ENCODE measurements around the gene NPM1. TPM values are rescaled to one million over a fixed set of nuclear protein-coding genes. Genes with fewer than 3 reads are reported as not detected.
"Not testable (repeated sequence)": the region's sequence is repeated elsewhere in the genome, so short reads cannot be mapped to it uniquely, and the experiment has no call there.

Gene NPM1
- polyA plus RNA-seq, 5 donors = 1,884 to 2,466 (median 2,049) TPM

DNA sequence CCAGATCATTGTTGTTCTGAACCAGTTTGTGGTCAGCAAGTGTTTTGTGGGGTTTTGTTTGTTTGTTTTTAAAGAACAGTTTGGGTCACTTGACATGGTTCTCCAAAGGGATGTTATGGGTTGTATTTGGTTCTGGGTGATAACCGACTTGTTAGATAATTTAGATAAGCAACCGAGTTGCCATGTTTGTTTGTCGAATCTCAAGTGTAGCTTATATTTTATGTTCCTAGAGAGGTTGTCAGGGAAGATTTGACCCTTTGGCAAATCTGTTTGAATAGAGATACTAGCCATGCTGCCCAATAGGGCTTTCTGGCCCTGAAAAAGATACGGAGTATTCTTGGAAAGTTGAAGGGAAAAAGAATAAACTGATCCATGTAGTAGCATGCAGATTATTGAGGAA, 19.6 kb downstream of the NPM1 start:
- no peak for DNase-seq

- no peak for DNase-seq
Observed at GRCh38 chr5:171409164-171410136, 21.8 kb downstream of the NPM1 start.

DNA sequence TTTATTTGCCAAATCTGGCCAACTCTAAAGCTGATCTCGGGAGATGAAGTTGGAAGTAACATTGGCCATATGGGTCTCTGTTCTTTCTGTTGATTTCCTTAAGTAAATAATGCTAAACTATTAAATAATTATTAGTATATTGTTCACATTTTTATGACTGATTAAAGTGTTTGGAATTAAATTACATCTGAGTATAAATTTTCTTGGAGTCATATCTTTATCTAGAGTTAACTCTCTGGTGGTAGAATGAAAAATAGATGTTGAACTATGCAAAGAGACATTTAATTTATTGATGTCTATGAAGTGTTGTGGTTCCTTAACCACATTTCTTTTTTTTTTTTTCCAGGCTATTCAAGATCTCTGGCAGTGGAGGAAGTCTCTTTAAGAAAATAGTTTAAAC, 22.5 kb downstream of the NPM1 start:
- no peak for DNase-seq

DNA sequence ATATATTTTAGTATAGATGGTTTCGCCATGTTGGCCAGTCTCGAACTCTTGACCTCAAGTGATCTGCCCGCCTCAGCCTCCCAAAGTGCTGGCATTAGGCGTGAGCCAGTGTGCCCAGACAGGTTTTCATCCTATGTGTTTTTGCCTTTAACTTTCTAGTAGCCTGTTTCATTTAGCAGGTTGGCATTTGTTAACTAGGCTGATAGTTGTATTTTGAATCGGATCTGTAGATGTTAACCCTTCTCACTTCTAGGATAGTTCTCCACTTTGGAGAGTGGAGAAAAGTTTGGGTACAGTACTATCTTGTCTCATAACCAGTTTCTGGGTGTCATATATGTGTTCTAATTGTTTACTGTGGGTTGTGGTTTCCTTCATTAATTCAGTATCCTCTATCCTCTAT, 24.5 kb downstream of the NPM1 start:
- no peak for DNase-seq

GRCh38 chr5:171413153-171413910, 25.7 kb downstream of the NPM1 start:
- no peak for DNase-seq

DNA sequence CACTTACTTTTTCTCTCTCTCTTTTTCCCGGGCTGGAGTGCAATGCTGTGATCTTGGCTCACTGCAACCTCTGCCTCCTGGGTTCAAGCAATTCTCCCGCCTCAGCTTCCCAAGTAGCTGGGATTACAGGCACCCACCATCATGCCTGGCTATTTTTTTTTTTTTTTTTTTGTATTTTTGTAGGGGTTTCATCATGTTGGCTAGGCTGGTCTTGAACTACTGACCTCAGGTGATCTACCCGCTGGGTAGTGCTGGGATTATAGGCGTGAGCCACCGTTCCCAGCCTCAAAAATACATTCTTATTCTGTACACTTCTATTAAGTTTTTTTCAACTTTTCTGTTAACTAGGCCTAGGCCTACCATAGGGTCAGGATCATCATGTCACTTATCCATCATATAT, 26.3 kb downstream of the NPM1 start:
- DNase-seq = not testable (repeated sequence)

GRCh38 chr5:171415115-171415730, 27.6 kb downstream of the NPM1 start:
- no peak for DNase-seq

GRCh38 chr5:171416160-171417049, 28.8 kb downstream of the NPM1 start:
- DNase-seq = no peak

DNA sequence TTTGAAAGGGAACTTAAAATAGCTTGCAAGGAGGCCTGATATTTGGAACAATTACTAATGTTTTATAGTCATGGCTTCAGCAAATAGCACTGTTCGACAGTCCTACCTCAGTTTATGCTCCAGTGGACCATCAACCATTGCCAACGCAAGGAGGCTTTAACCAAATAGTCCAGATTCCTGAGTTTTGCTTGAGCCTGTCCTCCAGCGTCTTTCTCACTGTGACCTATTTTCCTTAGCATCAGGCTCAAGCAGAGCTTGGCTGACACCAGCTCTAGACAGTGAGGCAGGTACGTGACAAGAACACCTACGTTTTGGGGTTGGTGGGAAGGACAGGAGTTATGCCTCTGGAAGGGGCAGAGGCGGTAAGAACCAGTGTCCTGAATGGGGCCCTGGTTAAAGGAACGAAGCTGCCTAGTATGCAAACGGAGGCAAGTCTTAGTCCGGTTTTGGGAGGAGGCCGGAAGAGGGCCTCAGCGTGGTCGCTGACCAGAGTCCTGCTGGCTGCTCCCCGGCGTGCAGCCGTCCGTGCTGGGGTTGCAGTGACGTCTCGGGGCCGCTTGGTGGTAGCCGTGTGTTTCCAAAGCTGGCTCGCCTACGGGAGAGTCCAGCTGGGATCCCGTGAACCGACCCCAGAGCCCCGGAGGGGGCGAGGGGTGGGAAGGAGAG, 30.8 kb downstream of the NPM1 start:
- DNase-seq = peak; percentile 82 to 83

DNA sequence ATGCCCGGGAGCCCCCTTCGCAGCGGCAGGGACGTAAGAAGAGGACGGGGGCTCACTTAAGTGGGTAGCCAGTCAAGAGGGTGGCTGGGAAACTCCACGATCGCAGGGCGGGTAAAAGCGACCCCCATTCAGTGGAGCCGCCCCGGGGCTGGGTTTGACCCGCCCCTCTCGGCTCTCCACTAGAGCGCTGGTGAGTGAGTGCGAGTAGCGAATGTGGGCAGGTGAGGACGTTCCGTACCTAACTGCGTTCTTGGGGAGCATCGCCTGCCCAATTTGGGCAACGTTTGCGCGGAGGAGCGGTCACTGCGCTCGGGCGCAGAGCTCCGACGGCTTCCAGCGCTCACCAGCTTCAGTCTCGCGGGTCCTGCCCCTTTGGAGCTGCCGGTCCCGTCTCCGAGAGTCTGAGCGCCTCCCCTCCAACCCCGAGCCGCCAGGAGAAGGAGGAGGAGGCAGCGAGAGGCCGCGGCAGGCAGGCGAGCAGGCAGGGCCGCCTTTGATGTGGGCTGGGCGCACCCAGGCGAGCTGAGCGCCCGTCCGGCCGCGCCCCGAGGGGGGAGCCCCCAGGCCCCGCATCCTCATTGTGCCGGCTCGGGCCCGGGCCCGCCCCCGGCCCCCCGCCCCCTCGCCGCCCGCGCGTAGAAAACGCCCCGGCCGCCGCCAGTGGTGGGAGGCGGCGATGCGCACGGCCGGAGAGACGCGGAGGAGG, 31.5 kb downstream of the NPM1 start, which contains the start of gene FGF18:
Gene FGF18 (plus strand): TSS at position 666 of the 706 bp plus-strand sequence. CDS start 553 bp downstream, outside the sequence.
- DNase-seq = peak; percentile 51 to 60

GRCh38 chr5:171419688-171420430, 32.2 kb downstream of the NPM1 start:
- no peak for DNase-seq

DNA sequence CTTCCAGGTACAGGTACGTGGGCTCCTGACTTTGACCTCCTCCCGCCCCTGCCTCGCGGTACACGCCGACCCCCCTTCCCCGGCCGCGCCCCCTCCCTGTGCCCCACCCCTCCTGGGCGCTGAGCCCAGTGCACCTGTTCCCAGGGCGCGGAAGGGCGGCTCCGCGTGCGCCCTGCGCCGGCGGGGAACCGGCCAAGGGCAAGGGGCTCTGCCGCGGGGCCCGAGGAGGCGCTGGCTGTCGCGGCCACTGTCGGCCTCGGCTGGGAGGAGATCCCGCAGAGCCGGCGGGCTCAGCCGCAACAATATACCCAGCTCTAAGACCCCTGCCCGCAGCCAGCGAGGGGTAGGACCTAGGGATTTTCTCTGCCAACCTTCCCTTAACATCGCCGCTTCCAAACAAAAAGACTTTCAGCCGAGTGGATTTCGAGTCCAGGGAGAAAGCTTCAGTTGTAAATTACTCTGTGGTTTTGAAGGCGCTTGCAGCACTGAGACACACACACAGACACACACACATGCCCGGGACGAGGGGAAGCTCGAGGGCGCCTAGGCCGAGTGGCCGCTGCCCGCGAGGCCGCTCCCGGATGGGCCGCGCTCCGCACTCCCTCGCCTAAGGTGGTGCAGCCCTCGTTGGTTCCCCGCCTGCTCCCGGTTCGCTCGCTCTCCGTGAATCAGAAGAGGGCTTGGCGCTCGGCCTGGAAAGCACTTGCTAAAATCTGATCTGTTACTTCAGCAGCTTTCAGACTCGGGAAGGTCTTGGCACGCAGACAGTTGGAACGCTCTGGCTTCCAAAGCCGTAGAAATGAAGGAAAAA, 33.0 kb downstream of the NPM1 start:
- DNase-seq = peak; percentile 88

DNA sequence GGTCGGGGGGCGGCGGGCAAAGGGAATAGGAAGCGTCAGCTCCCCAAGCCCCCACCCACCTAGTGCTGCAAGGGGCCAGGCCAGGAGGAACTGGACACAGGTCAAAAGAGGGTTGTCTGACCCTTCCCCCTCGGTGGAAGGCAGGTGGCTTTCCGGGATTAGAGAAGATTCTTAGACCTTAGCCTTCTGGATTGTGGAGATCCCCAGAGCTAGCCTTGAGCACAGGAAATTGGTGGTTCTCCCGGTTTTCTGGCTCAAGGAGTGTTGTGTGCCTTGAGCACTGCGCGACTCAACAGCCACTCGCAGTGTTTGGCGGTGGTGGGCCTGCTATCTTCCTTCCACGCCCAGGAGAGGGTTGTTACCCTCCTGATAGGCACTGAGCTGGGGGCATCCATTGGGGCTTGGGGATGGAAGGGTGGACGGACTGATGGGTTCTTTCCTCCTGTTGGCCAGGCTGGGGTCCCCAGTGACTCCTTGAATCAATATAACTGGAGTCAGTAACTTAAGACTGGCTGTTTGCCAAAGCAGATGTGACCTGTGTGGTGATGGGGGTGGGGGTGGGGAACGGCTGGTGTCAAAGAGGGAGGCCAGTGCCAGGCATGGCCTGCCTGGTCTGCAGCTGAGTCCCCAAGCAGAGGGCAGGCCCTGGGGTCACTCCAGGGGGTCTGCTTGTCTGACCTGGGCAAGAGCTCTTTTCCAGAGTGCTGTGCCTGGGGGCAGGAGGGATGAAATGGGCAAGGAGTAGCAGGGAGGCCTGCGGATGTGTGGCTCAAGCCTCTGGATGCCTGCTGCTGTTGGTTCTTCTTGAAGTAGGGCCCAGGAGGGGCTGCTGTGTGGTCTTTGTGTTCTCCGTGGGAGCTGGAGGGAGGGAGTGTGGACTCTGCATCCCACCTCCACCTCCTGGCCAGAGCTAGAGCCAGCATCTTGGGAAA, 33.9 kb downstream of the NPM1 start:
- no peak for DNase-seq

- DNase-seq = no peak
Observed at GRCh38 chr5:171422495-171422894, 34.8 kb downstream of the NPM1 start.

DNA sequence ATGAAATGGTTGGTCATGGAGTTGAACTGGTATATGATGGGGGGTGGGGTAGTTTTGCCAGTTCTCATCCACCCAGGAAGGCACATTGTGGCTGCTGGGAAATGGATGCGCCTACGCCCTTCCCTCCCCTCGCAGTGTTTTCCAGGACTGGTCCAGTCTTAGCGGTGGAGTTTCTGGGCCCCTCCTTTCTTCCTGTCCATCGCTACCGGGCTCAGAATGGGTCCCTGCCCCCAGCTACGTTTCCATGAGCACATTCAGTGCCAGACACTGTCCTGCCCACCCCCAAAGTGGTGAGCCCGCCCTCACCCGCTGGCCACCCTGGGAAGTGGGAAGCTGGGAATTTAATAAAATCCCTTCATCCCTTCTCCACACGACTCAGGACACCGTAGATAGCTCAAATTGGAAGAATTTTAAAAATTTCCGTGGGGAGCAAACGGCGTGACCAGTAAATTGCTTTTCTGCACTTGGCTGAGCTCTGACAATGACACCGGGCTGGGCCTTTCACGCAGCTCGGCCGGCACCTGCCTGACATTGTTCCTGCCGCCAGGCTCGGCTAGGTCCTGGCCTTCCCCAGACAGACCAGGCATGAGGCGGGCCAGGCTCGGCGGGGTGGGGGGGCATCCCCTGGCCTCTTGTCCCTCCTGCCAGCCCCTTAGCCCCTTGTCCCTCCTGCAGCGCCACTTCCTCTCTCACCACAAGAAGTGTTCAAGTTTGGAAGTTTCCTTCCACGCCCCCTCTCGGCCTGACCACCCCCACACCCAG, 35.4 kb downstream of the NPM1 start:
- DNase-seq = no peak

- DNase-seq = no peak
Observed at GRCh38 chr5:171424726-171425125, 37.1 kb downstream of the NPM1 start.

Measured in right lung (tissue), 5 donors.